ENCODE measurements around the gene KLRD1. TPM values are rescaled to one million over a fixed set of nuclear protein-coding genes. Genes with fewer than 3 reads are reported as not detected.

The KLRD1 gene
- total RNA-seq, 3 donors from 2014 or later, result 2.3 to 3.7 (median 3.6) TPM

DNA sequence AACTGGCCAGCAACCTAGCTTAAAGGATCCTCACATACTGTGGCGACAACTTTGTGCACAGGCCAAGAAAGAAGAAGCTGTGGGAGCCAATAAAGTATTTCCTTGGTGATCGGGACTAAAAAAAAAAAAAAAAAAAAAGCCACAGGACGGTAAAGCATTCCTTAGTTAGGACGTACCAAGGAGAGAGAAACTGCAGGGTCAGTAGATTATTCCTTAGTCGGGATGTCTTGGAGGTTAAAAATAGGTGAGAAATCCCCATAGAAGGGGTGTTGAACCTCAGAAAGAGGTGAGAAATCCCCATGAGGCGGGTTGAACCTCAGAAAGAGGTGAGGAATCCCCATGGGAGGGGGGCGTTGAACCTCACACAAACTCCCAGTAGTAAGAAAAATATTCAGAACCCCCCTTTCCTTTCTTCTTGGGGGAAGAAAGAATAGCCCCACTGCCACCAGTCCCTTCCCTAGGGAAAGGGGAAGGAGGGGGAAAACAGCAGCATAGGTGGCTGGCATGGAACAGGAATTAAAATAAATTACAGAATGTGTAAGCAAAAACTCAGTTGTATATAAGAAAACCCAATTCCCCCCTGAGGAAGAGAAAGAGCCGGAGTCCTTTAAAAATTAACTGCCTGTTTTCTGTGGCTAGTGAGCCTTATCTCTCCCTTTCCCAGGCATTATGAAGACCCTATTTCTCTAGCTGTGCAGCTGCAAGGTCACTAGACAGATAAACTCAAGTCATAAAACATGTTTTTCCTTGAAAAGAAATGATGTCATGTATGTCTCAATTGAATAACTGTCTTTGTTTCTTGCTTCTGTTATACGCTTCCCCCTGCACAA lies 55.4 kb downstream of the KLRD1 start:
- ATAC-seq, result no peak
- TF ChIP-seq, protein P1, sequence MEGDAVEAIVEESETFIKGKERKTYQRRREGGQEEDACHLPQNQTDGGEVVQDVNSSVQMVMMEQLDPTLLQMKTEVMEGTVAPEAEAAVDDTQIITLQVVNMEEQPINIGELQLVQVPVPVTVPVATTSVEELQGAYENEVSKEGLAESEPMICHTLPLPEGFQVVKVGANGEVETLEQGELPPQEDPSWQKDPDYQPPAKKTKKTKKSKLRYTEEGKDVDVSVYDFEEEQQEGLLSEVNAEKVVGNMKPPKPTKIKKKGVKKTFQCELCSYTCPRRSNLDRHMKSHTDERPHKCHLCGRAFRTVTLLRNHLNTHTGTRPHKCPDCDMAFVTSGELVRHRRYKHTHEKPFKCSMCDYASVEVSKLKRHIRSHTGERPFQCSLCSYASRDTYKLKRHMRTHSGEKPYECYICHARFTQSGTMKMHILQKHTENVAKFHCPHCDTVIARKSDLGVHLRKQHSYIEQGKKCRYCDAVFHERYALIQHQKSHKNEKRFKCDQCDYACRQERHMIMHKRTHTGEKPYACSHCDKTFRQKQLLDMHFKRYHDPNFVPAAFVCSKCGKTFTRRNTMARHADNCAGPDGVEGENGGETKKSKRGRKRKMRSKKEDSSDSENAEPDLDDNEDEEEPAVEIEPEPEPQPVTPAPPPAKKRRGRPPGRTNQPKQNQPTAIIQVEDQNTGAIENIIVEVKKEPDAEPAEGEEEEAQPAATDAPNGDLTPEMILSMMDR (IDR thresholded peaks at IDR 0.05), result no peak
- H3K36me3 ChIP-seq (ENCODE audit: low read depth), result no peaks in the 10 kb centered on the region
- H3K4me3 ChIP-seq, result no peak overlapping the region
- intact Hi-C loops (cut with DNase I, micrococcal nuclease), result no loop called here
- H3K9me3 ChIP-seq, result no peaks in the 10 kb centered on the region
- H3K4me1 ChIP-seq (ENCODE audit: low read depth), result peaks cover 15% of the 10 kb centered on the region
- peak in 1 of 3 donors; percentile 19 for DNase-seq

DNA sequence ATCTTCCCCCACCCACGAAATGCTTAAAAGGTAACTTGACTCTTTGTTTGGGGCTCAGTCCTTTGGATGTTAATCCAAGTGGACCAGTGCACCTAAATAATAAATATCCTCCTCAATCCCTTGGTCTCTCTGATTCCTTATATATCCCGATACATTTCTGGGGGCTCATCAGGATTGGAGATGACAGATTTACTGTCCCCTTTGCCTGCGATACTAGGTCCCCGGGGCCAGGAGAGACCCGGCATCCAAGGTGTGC lies 55.9 kb downstream of the KLRD1 start:
- Histone ChIP-seq H3K9me3 (no peaks in the 10 kb centered on the region), H3K36me3 (ENCODE audit: low read depth) (no peaks in the 10 kb centered on the region), H3K4me1 (ENCODE audit: low read depth) (peaks cover 15% of the 10 kb centered on the region), H3K4me3 (no peak overlapping the region)
- intact Hi-C loops (cut with DNase I, micrococcal nuclease), result no loop called here
- DNase-seq (no peak), ATAC-seq (no peak)
- TF ChIP-seq, protein P1 (IDR thresholded peaks at IDR 0.05), result no peak

DNA sequence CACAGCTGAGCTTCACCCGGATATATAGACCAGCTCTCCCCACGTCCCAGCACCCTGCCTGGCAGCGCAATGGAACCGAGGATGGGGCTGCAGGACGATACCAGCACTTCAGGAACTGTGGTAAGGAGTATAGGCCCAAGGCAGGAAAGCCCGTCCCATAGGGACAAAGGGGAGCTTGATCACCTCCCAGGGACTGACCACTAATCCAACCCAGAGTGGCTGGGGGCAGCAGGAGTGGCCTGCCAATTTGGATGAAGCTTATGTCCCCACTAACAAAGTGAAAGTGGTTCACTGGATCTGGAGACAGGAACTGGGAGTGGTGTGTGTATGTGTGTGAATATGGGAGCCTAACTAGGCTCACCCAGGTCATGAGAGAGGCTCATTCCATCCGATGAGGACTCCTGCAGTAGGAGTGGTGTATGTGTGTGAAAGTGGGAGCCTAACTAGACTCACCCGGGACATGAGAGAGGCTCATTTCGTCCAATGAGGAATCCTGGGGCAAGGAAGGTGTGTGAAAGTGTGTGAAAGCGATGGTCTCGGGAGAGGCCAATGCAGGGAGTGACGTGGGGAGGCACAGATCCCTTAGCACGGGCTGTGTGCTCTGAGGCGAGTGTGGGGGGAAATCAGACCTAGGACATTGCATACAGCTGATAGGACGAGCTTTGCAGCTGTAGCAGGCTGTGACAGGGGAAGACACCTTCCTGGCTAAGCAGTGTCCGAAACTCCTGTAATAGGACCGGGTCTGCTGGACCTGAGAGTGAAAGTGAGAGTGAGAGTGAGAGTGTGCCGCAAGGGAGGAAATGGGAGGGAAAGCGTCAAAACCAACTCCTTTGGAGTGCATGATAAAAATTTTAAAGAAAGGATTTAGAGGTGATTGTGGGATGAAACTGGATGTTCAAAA lies 56.5 kb downstream of the KLRD1 start:
- peak; percentile 73 for ATAC-seq
- Histone ChIP-seq H3K4me1 (ENCODE audit: low read depth) (peaks cover 15% of the 10 kb centered on the region), H3K9me3 (no peaks in the 10 kb centered on the region), H3K36me3 (ENCODE audit: low read depth) (no peaks in the 10 kb centered on the region), H3K4me3 (peak overlapping the region; percentile 52)
- intact Hi-C loops (cut with DNase I, micrococcal nuclease), result no loop called here
- TF ChIP-seq, protein P1 (IDR thresholded peaks at IDR 0.05), result no peak
- DNase-seq, result peak; percentile 63 to 69 (median 67)

DNA sequence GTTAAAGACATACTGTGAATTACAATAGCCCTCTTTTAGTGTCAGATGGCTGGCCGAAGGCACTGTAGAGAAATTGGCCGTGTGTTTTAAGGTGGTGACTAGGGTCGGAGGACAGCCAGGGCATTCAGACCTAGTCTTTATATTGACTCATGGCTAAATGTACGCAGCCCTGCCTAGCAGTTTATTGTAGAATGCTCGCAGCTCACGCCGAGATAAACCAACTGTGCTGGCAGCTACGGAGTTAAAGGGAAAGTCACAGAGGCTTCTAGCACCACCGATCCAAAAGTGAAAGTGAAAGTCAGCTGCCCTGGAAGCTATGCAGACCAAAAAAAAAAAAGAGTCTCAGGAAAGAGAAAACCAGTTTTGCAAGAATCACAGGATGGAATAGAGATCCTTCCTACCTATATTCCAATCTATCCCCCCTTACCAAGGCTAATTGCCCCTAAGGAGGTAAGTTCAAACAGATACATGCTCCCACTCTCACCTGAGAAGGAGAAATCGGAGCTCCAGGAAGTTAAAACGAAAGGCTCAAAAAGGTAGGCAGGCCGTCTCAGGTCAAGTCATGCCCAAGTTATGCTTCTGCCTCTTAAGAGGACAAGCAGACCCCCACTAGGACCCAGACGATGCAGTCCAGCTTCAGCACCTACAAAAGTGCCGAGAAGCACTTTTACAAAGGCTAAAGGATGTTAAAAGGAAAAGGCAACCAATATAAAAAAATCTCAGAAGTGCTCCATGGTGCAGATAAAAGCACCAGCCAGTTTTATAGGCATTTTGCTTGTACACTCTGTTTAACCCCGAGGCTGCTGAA lies 57.3 kb downstream of the KLRD1 start:
- H3K9me3 ChIP-seq, result no peaks in the 10 kb centered on the region
- H3K4me3 ChIP-seq, result peak overlapping the region; percentile 52
- peaks cover 15% of the 10 kb centered on the region for H3K4me1 ChIP-seq (ENCODE audit: low read depth)
- DNase-seq, result peak in 2 of 3 donors; percentile 62 to 86
- H3K36me3 ChIP-seq (ENCODE audit: low read depth), result no peaks in the 10 kb centered on the region
- TF ChIP-seq, protein P1 (IDR thresholded peaks at IDR 0.05), result no peak
- peak; percentile 82 for ATAC-seq
- intact Hi-C loops (cut with DNase I, micrococcal nuclease), result no loop called here

DNA sequence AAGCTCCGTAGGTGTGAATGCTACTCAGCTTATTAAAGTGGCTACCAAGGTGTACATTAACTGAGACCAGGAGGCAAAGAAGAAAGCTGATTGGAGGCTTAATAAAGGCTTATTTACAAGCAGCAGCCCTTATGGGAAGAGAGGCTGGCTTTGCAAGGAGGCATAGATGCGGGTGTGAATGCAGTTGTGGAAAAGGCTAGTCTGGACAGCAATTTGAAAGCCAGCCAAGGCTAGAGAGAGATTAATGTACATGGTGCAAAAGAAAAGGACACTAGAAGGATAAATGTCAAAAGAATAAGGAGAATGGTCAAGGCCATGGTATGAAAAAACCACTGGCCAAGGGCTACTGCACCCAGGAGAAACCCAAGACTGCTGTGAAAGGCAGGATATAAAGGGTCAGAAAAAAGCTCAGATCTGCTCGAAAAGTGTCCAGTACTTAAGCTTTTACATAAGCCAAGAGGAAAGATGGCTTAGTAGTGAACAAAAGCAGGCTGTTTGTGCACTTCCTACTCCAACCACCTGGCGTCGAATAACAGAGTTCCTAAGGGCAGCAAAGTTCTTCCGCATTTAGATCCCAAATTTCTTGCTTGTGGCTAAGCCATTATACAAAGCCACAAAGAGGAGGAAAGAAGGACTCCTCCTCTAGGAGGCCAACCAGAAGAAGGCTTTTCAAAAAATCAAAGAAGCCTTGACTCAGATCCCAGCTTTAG lies 58.2 kb downstream of the KLRD1 start:
- Histone ChIP-seq H3K9me3 (no peaks in the 10 kb centered on the region), H3K4me1 (ENCODE audit: low read depth) (peaks cover 18% of the 10 kb centered on the region), H3K4me3 (no peak overlapping the region), H3K36me3 (ENCODE audit: low read depth) (no peaks in the 10 kb centered on the region)
- TF ChIP-seq, protein P1 (IDR thresholded peaks at IDR 0.05), result peak; percentile 12
- intact Hi-C loops (cut with DNase I, micrococcal nuclease), result no loop called here
- ATAC-seq (no peak), DNase-seq (peak in 1 of 3 donors; percentile 45)

Measured in mucosa of descending colon (tissue), 3 donors.